Osteoblast (primary cell): Measurements from ENCODE around the gene PRKAG2. TPM values are rescaled to one million over a fixed set of nuclear protein-coding genes. Genes with fewer than 3 reads are reported as not detected.

Experiments used
- DNase-seq: peaks from one replicate; pipeline ENCODE4 v3.0.0; 2011; ENCODE audit warnings: low spot score, mixed read lengths; ENCODE audit not compliant: insufficient read length; ENCODE audit errors: missing footprints
- H2AFZ ChIP-seq: 2 replicates; pipeline ENCODE4 v1.6.0; 2011; ENCODE audit warnings: mild to moderate bottlenecking, low read length
- H3K27ac ChIP-seq: 2 replicates; pipeline ENCODE4 v1.5.1; 2011; ENCODE audit warnings: mild to moderate bottlenecking, low read depth, low read length, moderate library complexity
- H3K27me3 ChIP-seq: 2 replicates; pipeline ENCODE4 v1.6.0; 2012; ENCODE audit warnings: mild to moderate bottlenecking, control low read depth, inconsistent platforms, low read length, moderate library complexity; ENCODE audit not compliant: insufficient read depth
- H3K36me3 ChIP-seq: 2 replicates; pipeline ENCODE4 v1.5.1; 2011; ENCODE audit warnings: mild to moderate bottlenecking, low read length, control low read depth, moderate library complexity; ENCODE audit not compliant: insufficient read depth
- H3K4me1 ChIP-seq: 2 replicates; pipeline ENCODE4 v1.5.1; 2011; ENCODE audit warnings: mild to moderate bottlenecking, low read length, control low read depth, moderate library complexity; ENCODE audit not compliant: insufficient read depth
- H3K4me2 ChIP-seq: 2 replicates; pipeline ENCODE4 v1.6.0; 2011; ENCODE audit warnings: mild to moderate bottlenecking, low read length; ENCODE audit not compliant: insufficient read depth
- H3K4me3 ChIP-seq: fragments of 200-600 bp; sonication (generic); 3 replicates; pipeline ENCODE4 v1.5.1; 2012; ENCODE audit warnings: mild to moderate bottlenecking, low read length, inconsistent platforms; ENCODE audit not compliant: insufficient read depth
- H3K79me2 ChIP-seq: 2 replicates; pipeline ENCODE4 v1.6.0; 2012; ENCODE audit warnings: mild to moderate bottlenecking, low read length, control low read depth, inconsistent platforms; ENCODE audit not compliant: insufficient read depth
- H3K9me3 ChIP-seq: 2 replicates; pipeline ENCODE4 v1.5.1; 2011; ENCODE audit warnings: low read depth, low read length, control low read depth
- H4K20me1 ChIP-seq: 2 replicates; pipeline ENCODE4 v1.6.0; 2012; ENCODE audit warnings: mild to moderate bottlenecking, low read length, control low read depth; ENCODE audit not compliant: insufficient read depth
- total RNA-seq: library from RNA; depleted of rRNA; stranded (reverse); fragments of >200 nt; gene quantifications from 2 replicates; pipeline ENCODE4 v1.2.3, GENCODE V29; 2012
- TF ChIP-seq, protein P1 (sequence below): IDR thresholded peaks from 2 replicates; pipeline ENCODE4 v1.5.1; 2011; ENCODE audit warnings: mild to moderate bottlenecking, low read depth, low read length, moderate library complexity; ENCODE audit errors: extremely low read depth

PRKAG2 gene
- total RNA-seq, 1 donor: 20.6 TPM

DNA sequence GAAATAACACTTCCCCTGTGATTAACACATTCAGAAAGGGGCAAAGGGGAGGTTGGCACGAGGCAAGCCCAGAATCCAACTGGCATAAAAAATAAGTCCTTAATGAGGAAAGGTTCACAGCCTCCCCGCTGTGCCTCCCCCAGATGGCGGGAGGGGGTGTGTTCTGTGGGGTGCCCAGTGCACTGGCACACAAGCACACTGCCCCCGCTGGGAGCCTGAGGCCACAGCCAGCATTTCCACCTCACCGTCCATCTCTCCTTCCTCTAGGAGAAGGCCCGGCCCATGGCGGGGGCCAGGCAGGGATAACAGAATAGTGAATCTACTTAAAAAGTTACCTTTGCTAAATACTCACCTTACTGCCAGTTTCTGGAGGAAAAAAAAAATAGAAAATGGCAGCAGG lies 43.2 kb downstream of the PRKAG2 start:
- H3K27me3 ChIP-seq: peaks cover 4% of the 10 kb centered on the region
- no peak overlapping the region for H2AFZ ChIP-seq
- H3K4me2 ChIP-seq: no peak overlapping the region
- no peaks in the 10 kb centered on the region for H3K36me3 ChIP-seq
- H3K9me3 ChIP-seq: no peaks in the 10 kb centered on the region
- no peak for DNase-seq
- no peaks in the 10 kb centered on the region for H4K20me1 ChIP-seq
- TF ChIP-seq, protein P1, sequence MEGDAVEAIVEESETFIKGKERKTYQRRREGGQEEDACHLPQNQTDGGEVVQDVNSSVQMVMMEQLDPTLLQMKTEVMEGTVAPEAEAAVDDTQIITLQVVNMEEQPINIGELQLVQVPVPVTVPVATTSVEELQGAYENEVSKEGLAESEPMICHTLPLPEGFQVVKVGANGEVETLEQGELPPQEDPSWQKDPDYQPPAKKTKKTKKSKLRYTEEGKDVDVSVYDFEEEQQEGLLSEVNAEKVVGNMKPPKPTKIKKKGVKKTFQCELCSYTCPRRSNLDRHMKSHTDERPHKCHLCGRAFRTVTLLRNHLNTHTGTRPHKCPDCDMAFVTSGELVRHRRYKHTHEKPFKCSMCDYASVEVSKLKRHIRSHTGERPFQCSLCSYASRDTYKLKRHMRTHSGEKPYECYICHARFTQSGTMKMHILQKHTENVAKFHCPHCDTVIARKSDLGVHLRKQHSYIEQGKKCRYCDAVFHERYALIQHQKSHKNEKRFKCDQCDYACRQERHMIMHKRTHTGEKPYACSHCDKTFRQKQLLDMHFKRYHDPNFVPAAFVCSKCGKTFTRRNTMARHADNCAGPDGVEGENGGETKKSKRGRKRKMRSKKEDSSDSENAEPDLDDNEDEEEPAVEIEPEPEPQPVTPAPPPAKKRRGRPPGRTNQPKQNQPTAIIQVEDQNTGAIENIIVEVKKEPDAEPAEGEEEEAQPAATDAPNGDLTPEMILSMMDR: no peak
- no peaks in the 10 kb centered on the region for H3K4me1 ChIP-seq
- H3K4me3 ChIP-seq: no peak overlapping the region
- H3K79me2 ChIP-seq: no peaks in the 10 kb centered on the region
- no peak overlapping the region for H3K27ac ChIP-seq

DNA sequence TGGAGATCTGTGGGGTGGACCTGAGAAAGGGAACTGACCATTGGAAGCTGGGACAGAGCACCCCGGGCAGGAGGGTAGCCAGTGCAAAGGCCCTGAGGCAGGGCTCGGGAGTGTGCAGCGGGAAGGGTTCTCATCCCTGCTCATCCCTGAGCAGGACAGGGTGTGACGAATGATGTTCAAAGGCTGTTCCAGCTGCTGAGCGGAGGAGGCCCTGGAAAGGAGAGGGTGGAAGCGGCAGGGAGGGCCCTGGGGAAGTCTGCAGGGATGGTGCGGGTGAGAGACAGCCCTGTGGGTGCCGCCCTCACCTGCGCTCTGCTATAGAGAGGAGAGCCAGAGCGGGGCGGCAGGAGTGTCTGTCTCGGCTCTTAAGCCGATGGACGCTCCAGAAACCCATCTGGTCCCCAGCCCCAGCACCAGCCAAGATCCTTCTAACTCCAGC lies 43.7 kb downstream of the PRKAG2 start:
- Histone ChIP-seq H3K79me2 (no peaks in the 10 kb centered on the region), H3K4me1 (no peaks in the 10 kb centered on the region), H3K27me3 (peaks cover 9% of the 10 kb centered on the region), H3K9me3 (no peaks in the 10 kb centered on the region), H3K27ac (no peak overlapping the region), H2AFZ (no peak overlapping the region), H4K20me1 (no peaks in the 10 kb centered on the region), H3K4me3 (no peak overlapping the region), H3K36me3 (no peaks in the 10 kb centered on the region), H3K4me2 (no peak overlapping the region)
- TF ChIP-seq, protein P1: no peak
- DNase-seq: no peak

DNA sequence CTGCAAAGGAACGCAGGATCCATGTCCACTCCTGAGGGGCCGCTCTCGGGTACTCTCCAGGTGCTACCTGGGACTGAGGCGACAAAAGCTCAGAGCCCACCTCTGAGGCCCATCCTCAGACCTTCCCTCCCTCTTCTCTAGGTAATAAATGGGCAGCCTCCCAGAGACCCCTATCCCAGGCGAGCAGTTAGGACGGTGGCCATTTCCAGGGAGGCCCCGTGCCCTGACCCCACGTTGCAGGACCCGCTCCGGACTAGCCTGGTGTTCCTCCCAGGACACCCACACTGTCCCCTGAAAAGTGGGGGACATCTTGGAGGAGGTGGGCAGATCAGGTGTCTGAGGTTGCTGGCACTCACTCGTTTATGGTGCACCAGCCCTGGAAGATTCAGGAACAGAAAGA lies 44.3 kb downstream of the PRKAG2 start:
- peaks cover 13% of the 10 kb centered on the region for H3K27me3 ChIP-seq
- H2AFZ ChIP-seq: no peak overlapping the region
- DNase-seq: no peak
- no peaks in the 10 kb centered on the region for H3K79me2 ChIP-seq
- no peak overlapping the region for H3K4me2 ChIP-seq
- H3K27ac ChIP-seq: no peak overlapping the region
- H3K4me3 ChIP-seq: no peak overlapping the region
- no peaks in the 10 kb centered on the region for H3K36me3 ChIP-seq
- TF ChIP-seq, protein P1: no peak
- H3K9me3 ChIP-seq: no peaks in the 10 kb centered on the region
- no peaks in the 10 kb centered on the region for H3K4me1 ChIP-seq
- no peaks in the 10 kb centered on the region for H4K20me1 ChIP-seq

DNA sequence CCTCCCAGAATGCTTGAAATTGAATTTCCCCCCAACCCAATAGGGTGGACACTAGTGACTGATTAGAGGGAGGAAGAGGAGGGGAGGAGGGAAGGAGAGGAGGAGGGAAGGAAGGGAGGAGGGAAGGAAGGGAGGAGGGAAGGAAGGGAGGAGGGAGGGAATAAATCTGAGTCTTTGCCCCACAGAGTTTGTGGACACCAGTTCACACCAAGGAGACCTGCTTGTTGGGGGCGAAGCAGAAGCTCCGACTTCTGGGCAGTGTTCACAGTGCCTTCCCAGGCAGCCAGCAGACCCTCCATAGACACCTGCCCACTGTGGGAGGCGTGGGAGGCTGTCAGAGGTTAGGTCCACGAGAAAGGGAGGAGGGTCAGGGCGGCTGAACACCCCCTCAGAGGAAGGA lies 44.8 kb downstream of the PRKAG2 start:
- no peak overlapping the region for H3K27ac ChIP-seq
- no peaks in the 10 kb centered on the region for H3K9me3 ChIP-seq
- TF ChIP-seq, protein P1: no peak
- H3K4me2 ChIP-seq: no peak overlapping the region
- H3K4me3 ChIP-seq: no peak overlapping the region
- peaks cover 13% of the 10 kb centered on the region for H3K27me3 ChIP-seq
- H3K79me2 ChIP-seq: no peaks in the 10 kb centered on the region
- no peak for DNase-seq
- H3K36me3 ChIP-seq: no peaks in the 10 kb centered on the region
- H4K20me1 ChIP-seq: no peaks in the 10 kb centered on the region
- no peak overlapping the region for H2AFZ ChIP-seq
- H3K4me1 ChIP-seq: no peaks in the 10 kb centered on the region
